GM21367 (cell line): ENCODE results near the gene DDAH2.

Experiments used
- ATAC-seq: cut with Tn5 transposase; IDR thresholded peaks from one replicate; pipeline ENCODE4 v1.9.1; 2021; ENCODE audit not compliant: unreplicated experiment

DDAH2 gene

DNA sequence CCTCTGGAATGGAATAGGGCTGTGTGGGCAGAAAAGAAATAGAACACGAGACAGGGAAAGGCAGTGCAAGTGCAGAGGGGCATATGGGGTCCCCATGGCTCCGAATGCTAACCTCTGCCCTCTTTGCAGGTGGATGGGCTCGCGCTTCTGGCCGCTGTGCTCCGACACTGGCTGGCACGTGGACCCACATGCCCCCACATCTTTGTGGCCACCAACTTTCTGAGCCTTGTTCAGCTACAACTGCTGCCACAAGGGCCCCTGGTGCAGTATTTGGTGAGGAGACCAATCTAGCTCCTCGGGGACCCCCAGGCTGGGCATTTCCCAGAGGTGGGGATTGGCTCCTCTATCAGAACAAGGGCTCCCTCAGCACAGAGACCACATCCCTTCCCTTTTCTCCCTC is 32.2 kb upstream of the DDAH2 start:
- no peak for ATAC-seq

- no peak for ATAC-seq
Measured at GRCh38 chr6:31760790-31761189, 31.7 kb upstream of the DDAH2 start.

DNA sequence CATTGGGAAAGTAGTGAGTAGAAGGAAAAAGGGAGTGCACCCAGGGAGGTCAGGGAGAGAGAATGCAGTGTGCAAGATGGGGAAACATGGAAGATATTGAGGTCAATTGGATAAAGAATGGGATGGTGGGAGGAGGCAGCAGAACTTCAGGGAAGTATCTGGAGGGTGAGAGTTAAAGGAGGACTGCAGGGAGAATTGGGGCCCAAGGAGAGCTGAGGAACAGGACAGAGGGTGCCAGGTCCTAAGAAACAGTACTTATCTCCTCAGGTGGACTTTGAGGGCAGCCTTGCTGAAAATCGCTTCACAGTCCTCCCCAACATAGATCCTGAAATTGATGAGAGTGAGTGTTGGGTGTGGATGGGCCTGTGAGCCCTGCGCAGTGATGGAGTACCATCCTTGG is 29.2 kb upstream of the DDAH2 start:
- no peak for ATAC-seq

- no peak for ATAC-seq
Measured at GRCh38 chr6:31752739-31753319, 23.7 kb upstream of the DDAH2 start.

- ATAC-seq, result no peak
Measured at GRCh38 chr6:31750411-31751022, 21.4 kb upstream of the DDAH2 start.

GRCh38 chr6:31749301-31750036 is 20.4 kb upstream of the DDAH2 start:
- ATAC-seq, result no peak

DNA sequence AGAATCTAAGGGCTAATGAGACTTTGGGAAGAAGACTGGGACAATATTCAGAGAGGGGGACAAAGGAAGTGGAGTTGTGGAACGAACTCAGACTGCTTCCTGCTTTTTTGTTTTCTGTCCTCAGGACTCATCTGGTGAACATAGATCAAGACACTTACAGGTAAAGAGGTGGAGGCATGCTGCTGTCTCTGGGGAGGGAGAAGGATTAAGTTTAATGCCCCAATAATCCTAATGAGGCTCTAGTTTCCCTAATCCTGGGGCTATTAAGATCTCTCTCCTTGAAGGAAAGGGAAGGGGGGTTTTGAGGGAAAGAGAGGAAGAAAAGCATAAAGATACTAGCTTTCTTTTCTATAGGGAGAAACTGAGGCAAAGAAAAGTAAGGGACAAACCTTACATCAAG is 15.3 kb upstream of the DDAH2 start:
- ATAC-seq, result no peak

DNA sequence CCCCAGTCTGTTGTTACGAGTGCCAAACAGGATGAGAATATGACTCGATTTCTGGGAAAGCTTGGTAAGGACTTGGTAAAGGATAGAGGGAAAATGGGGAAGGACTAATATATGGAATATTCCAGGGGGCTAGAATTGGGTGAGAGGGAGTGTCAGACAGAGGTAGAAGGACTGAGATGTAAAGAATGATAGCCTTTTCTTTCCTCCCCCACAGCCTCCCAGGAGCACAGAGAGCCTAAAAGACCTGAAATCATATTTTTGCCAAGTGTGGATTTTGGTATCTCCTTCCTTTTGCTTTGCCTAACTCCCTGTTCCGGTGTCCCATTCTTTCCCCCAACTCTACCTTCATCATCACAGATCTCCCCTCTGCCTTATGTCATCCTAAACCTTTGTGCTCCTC is 13.8 kb upstream of the DDAH2 start:
- ATAC-seq, result no peak

GRCh38 chr6:31741815-31742214 is 12.7 kb upstream of the DDAH2 start:
- ATAC-seq, result no peak

GRCh38 chr6:31740397-31741223 is 11.5 kb upstream of the DDAH2 start:
- no peak for ATAC-seq

- peak; percentile 50 for ATAC-seq
Measured at GRCh38 chr6:31739639-31740396, 10.7 kb upstream of the DDAH2 start, which contains the start of gene MSH5. Gene MSH5 (plus strand): TSS chr6:31740005. CDS start chr6:31740467, 462 bp downstream.

DNA sequence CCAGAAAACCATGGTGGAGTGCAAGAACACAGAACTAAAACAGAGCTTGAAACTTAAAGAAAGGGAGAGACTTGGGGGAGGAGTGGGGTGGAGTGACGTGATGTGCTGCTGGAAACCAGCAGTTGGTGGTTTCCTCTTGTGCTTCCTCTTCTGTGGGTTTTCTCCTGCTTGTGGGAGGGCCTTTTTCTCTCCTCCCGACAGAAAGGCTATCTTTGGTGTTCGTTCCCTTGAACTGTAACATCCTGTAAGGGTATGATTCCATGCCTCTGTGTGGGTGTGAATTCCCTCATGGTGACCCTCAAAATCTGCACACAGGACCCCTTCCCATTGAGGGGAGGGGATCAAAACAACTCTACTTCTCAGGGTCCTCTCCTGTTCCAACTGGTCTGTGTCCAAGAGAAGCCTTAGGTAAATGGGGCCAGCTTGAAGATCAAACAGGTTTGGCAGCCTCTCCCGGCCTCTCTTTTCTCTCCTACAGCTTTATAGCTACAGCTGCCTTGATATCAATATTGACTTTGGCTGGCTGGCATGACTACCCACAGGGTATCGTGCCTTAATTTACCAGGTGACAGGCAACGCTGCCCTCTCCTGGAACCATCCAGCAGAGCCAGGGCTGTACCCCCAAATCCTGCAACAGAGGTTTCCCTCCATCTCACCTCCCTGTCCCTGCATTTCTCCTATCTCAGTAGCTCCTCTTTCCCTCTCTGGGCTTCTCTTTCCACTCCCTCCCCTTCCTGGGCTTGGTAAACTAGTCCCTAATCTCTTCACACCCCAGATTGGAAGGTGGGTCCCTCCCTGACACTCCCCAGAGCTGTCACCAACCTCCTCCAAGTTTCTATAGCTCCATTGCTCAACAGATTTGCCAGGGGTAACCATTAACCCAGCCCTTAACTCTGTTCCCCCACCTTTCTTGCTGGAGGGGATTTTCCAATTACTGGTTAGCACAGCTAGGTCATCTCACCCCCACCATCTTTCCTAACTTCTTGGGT is 9.2 kb upstream of the DDAH2 start:
- peak; percentile 24 for ATAC-seq

DNA sequence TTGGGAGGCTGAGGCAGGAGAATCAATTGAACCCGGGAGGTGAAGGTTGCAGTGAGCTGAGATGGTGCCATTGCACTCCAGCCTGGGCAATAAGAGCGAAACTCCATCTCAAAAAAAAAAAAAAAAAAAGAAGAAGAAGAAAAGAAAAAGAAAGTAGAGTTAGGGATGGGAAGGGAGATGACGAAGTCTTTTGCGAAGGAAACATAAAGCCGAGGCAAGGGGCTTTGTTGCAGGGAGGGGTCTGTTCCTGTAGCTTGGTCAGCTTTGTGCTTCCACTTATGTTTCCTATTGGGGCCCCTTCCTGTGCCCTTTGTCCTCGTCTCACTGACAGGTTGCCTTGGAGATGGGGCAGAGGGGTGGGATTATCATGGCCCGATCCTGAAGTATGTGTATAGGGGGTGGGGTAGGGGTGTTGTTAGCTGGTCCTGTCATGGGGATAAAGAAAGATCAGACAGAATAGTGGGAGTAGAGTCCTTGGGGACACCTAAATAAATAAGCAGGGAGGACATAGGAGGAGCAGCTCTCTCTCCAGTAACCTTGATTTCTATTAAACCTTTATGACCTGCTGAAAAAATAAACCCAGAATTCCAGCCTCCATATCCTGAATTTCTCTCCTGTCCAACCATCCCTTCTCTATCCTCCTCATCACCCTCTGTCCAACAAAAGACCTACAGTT is 8.4 kb upstream of the DDAH2 start:
- ATAC-seq, result no peak

DNA sequence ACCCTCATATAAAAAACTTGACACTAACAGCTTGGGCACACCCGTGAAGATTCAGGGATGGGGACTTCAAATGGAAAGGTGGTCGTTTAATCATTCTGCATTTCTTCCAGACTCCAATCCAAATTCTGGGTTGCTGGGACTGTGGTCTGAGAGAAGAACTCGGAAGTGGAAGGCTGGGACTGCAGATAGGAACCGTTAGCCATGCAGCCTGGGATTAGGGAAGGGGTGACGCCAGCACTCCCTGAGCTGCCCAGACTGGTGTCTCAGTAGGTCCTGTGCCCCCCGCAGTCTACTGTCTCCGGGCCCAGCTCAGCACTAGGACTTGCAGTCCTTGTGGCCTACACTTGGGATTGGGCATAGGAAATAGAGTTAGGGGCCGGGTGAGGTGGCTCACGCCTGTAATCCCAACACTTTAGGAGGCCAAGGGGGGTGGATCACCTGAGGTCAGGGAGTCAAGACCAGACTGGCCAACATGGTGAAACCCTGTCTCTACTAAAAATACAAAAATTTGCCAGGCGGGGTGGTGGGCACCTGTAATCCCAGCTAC is 7.7 kb upstream of the DDAH2 start:
- no peak for ATAC-seq

- ATAC-seq, result no peak
Measured at GRCh38 chr6:31736021-31736767, 7.1 kb upstream of the DDAH2 start, which contains the start of gene CLIC1. Gene CLIC1 (minus strand): TSS chr6:31736530. CDS start chr6:31736300, 230 bp downstream.

GRCh38 chr6:31734821-31735406 is 5.8 kb upstream of the DDAH2 start:
- ATAC-seq, result no peak

GRCh38 chr6:31734247-31734820 is 5.2 kb upstream of the DDAH2 start:
- ATAC-seq, result no peak
